HL-60 (cell line): ENCODE results near the gene KLHL15.

Experiments used
- DNase-seq, 2 experiments: peaks; one replicate each; pipeline ENCODE4 v3.0.0-alpha.2; 2010 to 2020; ENCODE audit warnings: low read depth in 1 of 2, low spot score in 1 of 2
- H3K27ac ChIP-seq: fragments of 250-450 bp; sonication (Bioruptor Pico); replicated peaks from 2 replicates; pipeline ENCODE4 v1.5.1; 2020; ENCODE audit warnings: mild to moderate bottlenecking, moderate library complexity
- H3K27me3 ChIP-seq: fragments of 250-450 bp; sonication (Bioruptor Pico); 2 replicates; pipeline ENCODE4 v1.5.1; 2021; ENCODE audit warnings: mild to moderate bottlenecking, moderate library complexity; ENCODE audit not compliant: insufficient read depth, poor library complexity, severe bottlenecking
- H3K4me3 ChIP-seq: replicated peaks from 2 replicates; pipeline ENCODE4 v1.5.1; 2011; ENCODE audit warnings: mild to moderate bottlenecking, control low read depth, low read length; ENCODE audit not compliant: insufficient read depth
- CTCF ChIP-seq: IDR thresholded peaks from one replicate; pipeline ENCODE4 v1.5.1; 2011; ENCODE audit warnings: low read length, control low read depth, inconsistent platforms; ENCODE audit not compliant: insufficient read depth
- GABPA ChIP-seq: IDR thresholded peaks from 2 replicates; pipeline ENCODE4 v1.6.1; 2012; ENCODE audit warnings: low read depth
- POLR2AphosphoS5 ChIP-seq: IDR thresholded peaks from 2 replicates; pipeline ENCODE4 v1.6.1; 2012; ENCODE audit warnings: low read depth
- REST ChIP-seq: IDR thresholded peaks from 2 replicates; pipeline ENCODE4 v1.6.1; 2012; ENCODE audit warnings: low read depth; ENCODE audit not compliant: insufficient replicate concordance
- SPI1 ChIP-seq: IDR thresholded peaks from 2 replicates; pipeline ENCODE4 v1.6.1; 2012; ENCODE audit warnings: low read depth, mild to moderate bottlenecking, borderline replicate concordance

Gene KLHL15

GRCh38 chrX:24014388-24015018, 12.5 kb downstream of the KLHL15 start:
- no peak for TF ChIP-seq CTCF
- no peak for TF ChIP-seq REST
- no peak for TF ChIP-seq GABPA
- no peak for TF ChIP-seq SPI1
- TF ChIP-seq POLR2AphosphoS5: no peak
- no peaks in the 10 kb centered on the region for H3K27me3 ChIP-seq
- no peak for DNase-seq
- H3K4me3 ChIP-seq: no peak overlapping the region
- H3K27ac ChIP-seq: no peak overlapping the region

GRCh38 chrX:24012266-24012665, 14.7 kb downstream of the KLHL15 start:
- no peaks in the 10 kb centered on the region for H3K27me3 ChIP-seq
- DNase-seq: no peak
- H3K4me3 ChIP-seq: no peak overlapping the region
- TF ChIP-seq CTCF: no peak
- TF ChIP-seq REST: no peak
- no peak for TF ChIP-seq GABPA
- no peak for TF ChIP-seq SPI1
- TF ChIP-seq POLR2AphosphoS5: no peak
- no peak overlapping the region for H3K27ac ChIP-seq

GRCh38 chrX:24005867-24006266, 21.1 kb downstream of the KLHL15 start:
- Histone ChIP-seq H3K27me3 (no peaks in the 10 kb centered on the region), H3K4me3 (no peak overlapping the region), H3K27ac (no peak overlapping the region)
- TF ChIP-seq SPI1 (no peak), REST (no peak), GABPA (no peak), POLR2AphosphoS5 (no peak)
- DNase-seq: no peak
